Fibroblast of peridontal ligament (primary cell): ENCODE measurements around the gene PLEKHH1.

Experiments used
- DNase-seq: peaks from one replicate; pipeline ENCODE4 v3.0.0-alpha.2; 2010; ENCODE audit errors: extremely low read depth

The PLEKHH1 gene

DNA sequence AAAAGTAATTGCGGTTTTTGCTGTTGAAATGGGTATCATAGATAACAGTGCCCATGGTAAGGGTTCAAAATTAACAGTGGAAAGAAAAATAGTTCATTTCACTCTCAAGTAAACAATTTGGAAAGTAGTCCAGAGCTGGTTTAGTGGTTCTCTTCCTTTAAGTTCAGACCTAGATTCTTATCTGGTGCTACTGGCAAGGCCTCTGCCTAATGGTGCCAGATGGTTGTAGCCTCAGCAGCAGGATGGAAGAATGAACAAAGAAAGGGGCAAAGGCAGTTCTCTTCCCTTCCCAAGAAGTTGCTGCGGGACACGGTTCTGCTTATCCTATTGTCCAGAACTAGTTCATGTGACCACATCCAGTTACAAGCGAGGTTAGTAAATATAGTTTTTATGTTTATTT, 97.1 kb downstream of the PLEKHH1 start:
- DNase-seq, result no peak

DNA sequence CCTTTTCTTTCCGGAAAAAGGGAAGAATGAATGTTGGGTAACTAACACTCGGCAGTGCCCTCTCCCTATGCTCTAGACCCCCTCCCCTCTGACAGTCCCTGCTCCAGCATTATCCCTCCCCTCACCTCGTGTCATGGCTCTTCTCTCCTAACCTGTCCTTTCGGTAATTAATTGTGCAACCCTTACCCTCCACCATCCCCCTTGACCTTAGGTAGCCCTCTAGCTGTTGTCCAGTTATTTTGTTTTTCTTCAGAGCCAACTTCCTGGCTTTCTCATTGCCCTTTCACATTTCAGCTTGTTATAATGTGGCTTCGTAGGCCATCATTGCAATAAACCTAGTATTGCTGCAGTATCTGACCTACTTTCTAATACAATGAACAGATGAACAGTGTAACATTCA, 97.8 kb downstream of the PLEKHH1 start:
- DNase-seq, result no peak

DNA sequence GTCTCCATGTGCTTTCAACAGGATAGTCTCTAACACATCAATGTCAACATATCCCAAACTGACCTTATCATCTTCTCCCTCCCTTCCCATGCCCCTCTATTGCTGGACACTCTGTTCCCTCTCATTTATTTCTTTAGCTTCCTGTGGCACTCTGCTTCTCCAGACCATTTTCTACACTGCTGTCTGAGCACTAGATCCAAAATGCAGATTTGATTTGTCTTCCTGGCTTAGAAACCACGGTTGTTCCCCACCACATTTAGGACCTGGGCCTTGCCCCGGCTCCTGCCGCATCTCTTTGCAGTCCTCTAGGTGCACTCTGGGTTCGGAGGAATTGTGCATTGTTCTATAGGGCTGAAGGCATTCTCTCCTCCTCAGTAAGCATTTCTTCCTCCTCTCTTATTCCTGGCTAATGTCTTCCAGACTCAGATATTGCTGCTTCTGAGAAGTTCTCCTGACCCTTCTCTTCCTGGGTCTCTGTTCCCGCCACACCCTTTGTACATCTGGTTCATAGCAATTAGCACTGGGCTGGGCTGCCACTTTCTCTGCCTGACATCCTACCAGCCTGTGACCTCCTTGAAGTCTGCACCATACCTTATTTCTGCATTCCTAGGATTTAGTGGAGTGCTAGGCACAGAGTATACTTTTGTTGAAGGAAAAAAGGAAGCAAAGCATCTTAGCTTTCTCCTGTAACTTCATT, 100.5 kb downstream of the PLEKHH1 start:
- DNase-seq, result no peak

DNA sequence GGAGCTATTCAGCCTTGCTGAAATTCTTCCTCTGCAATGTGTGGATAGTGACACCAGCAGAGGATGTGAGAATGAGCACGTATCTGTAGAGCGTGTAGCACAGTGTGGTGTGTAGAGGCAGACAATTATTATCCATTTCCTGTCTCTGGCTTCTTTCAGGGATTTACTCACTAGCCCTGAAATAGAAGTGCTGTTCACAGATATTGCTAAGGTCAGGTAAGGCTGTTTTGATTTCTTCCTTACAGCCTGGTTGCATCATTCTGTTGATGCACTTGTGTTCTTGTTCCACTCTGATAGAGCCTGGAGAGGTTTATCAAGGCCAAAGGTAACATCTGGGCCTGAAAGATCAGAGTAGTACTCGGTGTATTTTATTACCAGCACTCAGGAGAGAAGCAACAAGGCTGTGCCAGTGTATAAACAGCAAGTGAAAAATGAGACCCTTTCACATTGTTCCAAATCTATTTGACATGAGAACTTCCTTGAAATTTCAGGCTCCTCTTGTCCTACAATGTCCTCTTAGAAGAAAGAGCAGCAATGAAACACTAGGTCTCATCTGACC, 103.3 kb downstream of the PLEKHH1 start:
- no peak for DNase-seq

DNA sequence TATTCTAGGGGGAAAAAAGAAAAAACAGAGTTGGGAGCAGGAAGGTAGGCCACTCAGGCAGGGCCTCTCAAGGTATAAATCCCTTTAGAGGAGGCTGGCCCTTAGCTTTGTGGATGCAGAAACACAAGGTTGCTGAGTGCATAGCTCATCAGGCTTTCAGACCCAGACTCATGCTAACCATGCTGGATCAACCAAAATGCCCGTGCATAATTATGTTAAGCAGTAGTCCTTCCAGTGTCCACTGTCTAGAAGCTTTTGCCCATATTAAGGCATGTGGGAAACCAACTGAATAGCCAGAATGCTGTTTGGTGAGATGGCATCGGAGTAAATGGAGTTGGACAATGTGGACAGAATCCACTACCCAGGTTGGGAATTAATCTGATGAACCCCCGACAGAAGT, 105.6 kb downstream of the PLEKHH1 start:
- DNase-seq, result no peak
